ENCODE data around the gene THAP2.

The THAP2 gene

DNA sequence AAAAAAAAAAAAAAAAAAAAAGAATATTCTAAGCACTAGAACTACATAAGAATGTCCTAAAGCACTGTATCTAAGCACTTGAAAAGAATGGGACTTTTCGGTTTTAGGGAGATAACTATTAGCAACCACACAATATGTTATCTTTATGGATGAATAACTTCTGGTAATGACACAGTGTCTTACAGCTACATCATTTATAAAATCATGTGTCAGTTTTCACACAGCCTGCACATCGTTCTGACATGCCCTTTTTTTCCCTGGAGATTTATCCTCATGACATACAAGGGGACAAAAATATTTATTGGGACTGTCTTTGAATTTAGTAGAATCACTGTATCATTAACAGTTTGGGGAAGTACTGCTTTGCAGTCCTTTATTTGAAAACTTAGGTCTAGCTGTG is 39.1 kb downstream of the THAP2 start:
- DNase-seq (ENCODE audit: low read depth in 2 of 2), result no peak

DNA sequence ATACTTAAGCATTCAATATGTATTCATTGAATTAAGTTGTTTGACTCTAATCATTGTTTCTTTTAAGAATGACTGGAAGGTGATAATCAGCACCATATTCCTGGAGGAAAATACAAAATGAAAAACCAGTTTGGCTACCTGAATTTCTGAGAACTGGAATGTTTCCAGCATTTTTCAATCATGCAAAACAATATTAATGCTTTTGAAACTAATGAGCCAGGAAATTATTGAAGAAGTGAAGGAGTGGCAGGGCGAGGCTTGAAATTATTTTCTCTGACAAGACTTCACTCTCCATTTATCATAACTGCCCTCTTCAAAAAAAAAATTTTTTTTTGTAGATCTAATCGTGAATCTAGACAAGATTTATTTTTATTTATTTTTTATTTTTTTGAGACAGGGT is 40.8 kb downstream of the THAP2 start:
- no peak for DNase-seq (ENCODE audit: low read depth in 2 of 2)

DNA sequence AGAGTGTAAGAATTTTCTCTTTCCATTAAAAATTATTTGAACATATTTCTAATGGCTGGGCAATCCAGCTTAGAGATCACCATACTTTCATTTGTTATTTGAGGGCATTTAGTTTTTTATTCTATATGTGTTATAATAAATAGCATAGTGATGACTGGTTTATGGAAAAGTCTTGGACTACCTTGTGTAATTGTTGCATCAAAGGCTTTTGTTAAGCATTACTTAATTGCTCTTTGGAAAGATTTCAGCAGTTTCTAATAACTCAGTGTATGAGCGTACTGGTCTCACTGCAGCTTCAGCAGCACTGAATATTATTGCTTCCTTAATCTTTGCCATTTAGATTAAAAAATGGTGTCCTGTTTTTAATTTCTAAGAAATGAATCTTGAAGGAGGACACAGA is 44.6 kb downstream of the THAP2 start:
- DNase-seq (ENCODE audit: low read depth in 2 of 2), result no peak

DNA sequence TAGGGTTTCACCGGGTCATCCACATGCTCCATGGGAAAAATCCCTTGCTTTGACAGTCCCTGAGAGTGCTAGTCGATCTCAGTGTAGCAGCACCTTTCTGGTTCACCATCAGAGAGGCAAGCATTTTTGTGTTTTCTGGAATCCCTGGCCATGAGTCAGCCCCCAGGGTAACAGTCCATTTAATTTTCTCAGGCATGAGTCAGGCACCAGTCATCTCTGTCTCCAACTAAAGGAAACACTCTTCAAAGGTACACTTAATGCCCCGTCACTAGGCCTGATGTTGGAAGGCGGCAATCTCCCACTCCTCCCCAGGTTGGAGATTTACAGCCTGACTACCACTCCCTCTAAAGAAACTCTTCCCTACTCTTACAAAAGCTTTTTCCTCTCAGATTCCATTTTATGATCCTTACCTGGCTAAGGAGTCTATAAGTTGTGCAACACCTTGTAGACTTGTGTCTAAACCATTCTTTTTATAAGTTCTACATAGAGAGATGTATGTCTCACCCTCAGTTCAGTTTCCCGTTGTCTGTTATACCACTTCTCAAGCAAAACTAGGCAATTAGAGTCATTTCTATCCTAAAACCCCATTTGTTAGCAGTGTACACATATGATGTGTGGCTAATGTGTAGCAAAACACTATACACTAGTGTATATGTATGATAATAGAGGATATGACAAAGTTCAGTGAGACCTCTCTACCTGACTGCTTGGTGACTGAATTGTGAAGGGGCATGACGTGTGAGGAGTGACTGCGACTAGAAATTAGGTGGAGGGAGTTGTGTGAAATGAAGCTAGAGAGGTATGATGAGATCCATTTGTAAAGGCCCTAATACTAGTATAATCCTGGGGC is 46.4 kb downstream of the THAP2 start:
- peak; percentile 62 to 68 for DNase-seq (ENCODE audit: low read depth in 2 of 2)

DNA sequence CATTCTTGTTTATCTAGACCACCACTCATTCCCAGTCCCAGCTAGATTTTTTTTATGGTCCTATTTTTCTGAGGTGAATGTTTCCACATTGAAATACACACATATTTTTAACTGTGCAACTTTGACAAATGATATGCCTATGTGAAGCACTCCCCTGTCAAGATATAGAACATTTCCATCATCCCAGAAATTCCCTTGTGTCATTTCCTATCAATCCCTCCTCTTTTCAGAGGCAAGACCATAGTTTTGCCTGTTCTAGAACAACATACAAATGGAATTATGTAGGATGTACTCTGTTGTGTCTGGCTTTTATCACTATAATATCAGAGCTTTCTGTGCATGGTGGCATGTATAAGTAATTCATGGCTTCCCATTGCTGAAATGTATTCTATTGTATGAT is 54.5 kb downstream of the THAP2 start:
- no peak for DNase-seq (ENCODE audit: low read depth in 2 of 2)

DNA sequence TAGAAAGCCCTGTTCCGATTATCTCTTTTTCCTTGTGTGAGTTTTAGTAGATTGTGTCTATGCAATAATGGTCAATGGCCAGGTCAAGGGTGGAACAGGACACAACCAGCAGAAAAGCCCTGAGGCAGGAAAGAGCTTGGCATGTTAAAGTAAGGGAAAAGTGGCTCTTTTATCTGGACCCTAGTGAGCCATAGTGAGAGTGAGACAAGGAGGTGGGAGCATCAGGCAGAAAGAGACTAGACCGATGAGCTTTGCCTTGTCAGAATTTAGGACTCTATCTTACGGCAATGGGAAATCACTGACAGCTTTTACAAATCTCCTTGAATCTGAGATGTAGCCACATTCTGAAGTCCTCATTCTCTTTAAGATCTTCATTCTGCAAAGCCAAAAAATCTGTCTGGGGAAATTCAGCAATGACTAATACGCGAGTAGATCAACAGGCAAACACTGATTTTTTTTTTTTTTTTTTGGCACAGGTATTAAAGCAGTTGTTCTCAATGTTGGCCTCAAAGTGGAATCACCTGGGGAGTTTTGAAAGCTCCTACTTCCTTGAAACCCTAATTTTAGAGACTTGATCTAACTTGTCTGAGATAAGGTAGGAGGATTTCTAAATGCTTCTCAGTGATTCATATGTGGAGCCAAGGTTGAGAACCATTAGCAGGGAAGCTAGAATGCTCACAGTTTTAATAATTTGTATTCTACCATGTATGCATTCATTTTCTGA is 55.7 kb downstream of the THAP2 start:
- no peak for DNase-seq (ENCODE audit: low read depth in 2 of 2)

DNA sequence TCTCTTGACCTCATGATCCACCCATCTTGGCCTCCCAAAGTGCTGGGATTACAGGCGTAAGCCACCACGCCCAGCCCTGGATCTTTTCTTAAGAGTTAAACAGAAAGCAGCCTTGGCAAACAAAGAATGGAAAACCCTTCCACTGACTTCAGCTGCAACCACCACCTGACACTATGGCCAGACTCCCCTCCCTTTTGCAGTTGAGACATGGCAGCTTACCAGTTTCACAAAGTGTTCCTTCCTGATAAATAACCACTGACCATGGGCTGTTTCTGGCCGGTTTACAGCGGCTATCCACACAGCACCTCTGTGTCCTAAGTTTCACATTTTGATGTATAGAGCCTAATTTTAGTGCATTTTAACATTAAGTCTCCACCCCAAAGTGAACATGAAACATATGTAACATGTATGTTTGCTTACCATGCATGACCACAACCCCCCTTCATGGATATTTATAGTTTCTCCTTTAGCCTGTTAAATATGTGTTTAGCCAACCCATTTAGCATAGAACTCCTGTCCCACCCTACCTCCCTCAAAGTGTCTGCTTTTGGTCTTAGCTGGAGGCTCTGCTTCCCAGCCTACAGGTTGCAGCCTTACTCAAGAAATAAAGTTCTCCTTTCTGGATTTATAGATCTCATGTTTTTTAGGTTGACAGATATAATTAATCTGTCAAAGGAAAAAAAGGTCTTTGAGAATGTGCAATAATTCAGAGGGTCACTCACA is 57.8 kb downstream of the THAP2 start:
- no peak for DNase-seq (ENCODE audit: low read depth in 2 of 2)

DNA sequence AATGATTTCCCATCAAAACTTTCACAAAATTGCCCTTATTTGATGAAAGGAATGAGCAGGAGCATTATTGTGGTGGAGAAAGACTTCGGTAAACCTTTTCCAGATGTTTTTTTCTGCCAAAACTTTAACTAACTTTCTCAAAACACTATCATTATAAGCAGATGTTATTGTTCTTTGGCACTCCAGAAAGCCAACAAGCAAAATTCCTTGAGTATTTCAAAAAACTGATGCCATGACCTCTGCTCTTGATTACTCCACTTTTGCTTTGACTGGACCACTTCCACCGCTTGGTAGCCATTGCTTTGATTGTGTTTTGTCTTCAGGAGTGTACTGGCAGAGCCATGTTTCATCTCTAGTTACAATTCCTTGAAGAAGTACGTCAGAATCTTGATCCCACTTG is 60.9 kb downstream of the THAP2 start:
- peak; percentile 30 to 38 for DNase-seq (ENCODE audit: low read depth in 2 of 2)

DNA sequence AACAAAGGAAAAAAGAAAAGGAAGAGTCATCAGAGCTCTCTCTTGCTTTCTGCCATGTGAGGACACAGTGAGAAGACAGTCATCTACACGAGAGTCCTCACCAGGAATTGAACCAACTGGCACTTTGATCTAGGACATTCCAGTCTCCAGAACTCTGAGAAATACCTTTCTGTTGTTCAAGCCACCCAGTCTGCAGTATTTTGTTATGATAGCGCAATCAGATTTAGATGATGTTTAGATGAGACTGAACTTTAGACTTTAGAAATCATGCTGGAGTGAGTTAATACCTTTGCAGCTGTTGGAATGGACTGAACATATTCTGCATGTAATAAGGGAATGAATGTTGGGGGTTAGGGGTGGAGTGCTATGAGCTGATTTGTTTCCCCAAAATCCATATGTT is 62.4 kb downstream of the THAP2 start:
- DNase-seq (ENCODE audit: low read depth in 2 of 2), result no peak

DNA sequence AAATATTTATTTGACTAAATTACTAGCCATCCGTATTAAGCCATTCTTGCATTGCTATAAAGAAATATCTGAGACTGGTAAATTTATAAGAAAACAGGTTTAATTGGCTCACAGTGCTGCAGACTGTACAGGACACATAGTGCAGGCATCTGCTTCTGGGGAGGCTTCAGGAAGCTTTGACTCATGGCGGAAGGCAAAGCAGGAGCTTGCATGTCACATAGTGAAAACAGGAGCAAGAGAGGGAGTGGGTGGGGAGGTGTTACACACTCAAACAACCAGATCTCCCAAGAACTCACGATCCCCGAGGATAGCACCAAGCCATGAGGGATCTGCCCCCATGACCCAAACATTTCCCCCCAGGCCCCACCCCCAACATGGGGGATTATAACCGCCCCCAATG is 63.9 kb downstream of the THAP2 start:
- no peak for DNase-seq (ENCODE audit: low read depth in 2 of 2)
